GM06990 (cell line): ENCODE data around the gene TNFRSF6B.

ENCODE experiments used
- DNase-seq: peaks from one replicate; pipeline ENCODE4 v3.0.0-alpha.2; 2011; ENCODE audit not compliant: insufficient read length; ENCODE audit errors: extremely low read depth
- H3K27me3 ChIP-seq: replicated peaks from 2 replicates; pipeline ENCODE4 v1.6.0; 2011; ENCODE audit warnings: low read length; ENCODE audit not compliant: control insufficient read depth, insufficient read depth
- H3K36me3 ChIP-seq: 2 replicates; pipeline ENCODE4 v1.5.1; 2011; ENCODE audit warnings: low read length; ENCODE audit not compliant: control insufficient read depth, insufficient read depth
- H3K4me3 ChIP-seq: replicated peaks from 2 replicates; pipeline ENCODE4 v1.5.1; 2011; ENCODE audit warnings: low read depth, mild to moderate bottlenecking, control low read depth, low read length
- TF ChIP-seq, protein P1 (sequence below): IDR thresholded peaks from 2 replicates; pipeline ENCODE4 v1.5.1; 2011; ENCODE audit warnings: low read length, control low read depth, mild to moderate bottlenecking, inconsistent platforms; ENCODE audit not compliant: insufficient read depth, poor library complexity, severe bottlenecking

TNFRSF6B gene

DNA sequence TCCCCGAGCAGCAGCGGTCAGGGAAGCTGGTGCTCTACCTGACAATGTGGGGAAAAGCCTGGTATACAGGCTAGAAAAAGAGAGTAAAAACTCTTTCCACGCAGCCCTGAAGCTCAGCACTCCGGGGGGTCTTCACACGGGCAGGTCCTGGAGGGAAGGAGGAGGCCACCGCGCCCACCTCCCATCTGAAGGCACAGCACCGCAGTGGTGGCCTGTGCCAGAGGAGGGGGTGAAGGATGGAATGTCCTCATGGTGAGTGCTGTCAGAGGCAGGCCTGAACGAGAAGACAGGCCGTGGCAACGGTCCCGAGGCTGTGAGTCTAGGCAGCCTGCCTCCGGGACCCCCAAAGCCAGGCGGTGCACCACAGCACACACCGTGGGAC is 49.0 kb downstream of the TNFRSF6B start:
- DNase-seq: no peak
- TF ChIP-seq, protein P1, sequence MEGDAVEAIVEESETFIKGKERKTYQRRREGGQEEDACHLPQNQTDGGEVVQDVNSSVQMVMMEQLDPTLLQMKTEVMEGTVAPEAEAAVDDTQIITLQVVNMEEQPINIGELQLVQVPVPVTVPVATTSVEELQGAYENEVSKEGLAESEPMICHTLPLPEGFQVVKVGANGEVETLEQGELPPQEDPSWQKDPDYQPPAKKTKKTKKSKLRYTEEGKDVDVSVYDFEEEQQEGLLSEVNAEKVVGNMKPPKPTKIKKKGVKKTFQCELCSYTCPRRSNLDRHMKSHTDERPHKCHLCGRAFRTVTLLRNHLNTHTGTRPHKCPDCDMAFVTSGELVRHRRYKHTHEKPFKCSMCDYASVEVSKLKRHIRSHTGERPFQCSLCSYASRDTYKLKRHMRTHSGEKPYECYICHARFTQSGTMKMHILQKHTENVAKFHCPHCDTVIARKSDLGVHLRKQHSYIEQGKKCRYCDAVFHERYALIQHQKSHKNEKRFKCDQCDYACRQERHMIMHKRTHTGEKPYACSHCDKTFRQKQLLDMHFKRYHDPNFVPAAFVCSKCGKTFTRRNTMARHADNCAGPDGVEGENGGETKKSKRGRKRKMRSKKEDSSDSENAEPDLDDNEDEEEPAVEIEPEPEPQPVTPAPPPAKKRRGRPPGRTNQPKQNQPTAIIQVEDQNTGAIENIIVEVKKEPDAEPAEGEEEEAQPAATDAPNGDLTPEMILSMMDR: no peak
- Histone ChIP-seq H3K4me3 (no peak overlapping the region), H3K27me3 (no peaks in the 10 kb centered on the region), H3K36me3 (peaks cover 3% of the 10 kb centered on the region)

DNA sequence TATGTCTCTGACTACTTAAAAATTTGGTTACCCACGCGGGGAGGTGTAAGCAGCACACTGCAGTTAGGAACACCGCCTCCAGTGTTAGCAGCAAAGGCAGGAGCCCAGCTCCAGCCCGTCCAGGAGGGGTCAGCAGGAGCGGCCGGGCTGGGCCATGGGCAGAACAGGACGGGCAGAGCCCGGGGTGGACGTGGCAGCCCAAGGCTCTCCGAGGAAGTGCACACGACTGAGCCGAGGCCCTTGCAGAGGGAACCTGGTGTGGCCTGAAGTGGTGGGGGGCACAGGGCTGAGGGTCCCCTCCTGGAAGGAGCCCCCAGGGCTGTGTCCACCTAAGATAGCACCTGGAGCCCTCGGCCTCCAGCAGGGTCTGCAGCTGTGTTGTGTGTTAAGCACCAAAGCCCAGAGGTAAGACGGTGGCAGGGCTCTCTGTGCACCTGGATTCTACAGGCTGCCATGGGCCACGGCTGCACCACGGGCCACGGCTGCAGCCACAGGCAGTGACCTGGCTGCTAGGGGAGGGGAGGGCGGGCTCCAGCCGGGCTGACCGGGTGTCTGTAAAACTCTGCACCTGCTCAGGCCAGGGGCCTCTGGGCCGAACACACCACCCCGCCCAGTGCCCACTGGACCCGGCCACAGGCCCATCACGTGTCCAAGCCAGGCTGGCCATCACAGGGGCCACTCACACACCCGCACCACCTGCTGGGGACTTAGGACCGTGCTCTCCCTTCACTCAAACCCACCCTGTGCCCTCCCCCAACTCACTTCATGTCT is 49.7 kb downstream of the TNFRSF6B start:
- TF ChIP-seq, protein P1: no peak
- H3K27me3 ChIP-seq: no peaks in the 10 kb centered on the region
- peaks cover 3% of the 10 kb centered on the region for H3K36me3 ChIP-seq
- H3K4me3 ChIP-seq: no peak overlapping the region
- no peak for DNase-seq

DNA sequence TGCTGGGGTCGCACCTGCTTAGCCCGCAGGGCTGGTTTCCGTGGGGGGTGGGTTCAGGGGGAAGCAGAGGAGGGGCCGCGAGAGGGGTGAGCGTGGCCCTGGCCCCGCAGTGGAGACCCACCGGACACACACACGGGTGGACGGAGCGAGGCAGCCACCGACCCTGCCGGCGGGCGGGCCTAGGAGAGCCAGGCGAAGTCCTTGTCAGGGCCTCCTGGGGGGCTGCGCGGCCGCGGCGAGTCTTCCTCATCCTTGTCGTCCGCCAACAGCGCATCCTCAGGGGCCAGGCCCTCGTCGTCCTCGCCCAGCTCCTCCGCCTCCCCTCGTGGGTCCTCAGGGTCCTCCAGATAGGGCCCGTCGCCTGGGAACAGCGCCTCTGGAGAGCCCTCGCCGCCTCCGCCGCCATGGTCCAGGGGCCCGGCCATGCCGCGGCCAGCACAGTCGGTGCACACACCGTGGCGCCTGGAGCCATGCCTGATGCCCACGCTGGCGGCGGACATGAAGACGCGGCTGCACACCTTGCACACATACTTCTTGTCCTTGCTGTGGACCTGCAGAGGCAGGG is 50.4 kb downstream of the TNFRSF6B start:
- no peak for DNase-seq
- H3K27me3 ChIP-seq: no peaks in the 10 kb centered on the region

DNA sequence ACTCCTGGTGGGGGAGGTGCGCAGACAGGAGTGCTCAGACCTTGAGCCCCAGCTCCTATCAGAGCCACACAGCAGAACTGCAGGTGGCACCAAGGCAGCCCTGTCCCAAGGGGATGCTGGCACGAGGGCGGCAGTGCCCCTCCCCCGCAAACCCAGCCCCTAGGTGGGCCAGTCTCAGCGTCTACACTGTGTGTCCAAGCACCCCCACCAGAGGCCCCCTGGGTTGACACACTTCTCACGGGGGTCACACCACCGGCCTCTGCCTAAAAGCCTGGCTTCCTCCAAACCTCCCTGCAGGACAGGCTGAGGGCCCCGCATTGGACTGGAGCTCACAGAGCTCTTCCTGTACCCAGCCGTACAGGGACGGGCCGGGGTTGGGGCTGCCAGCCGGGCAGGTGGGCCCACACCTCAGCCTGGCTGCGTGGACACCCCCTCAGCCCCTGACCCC is 51.2 kb downstream of the TNFRSF6B start:
- no peak overlapping the region for H3K4me3 ChIP-seq
- TF ChIP-seq, protein P1: no peak
- no peak for DNase-seq
- H3K36me3 ChIP-seq: peaks cover under 1% of the 10 kb centered on the region
- H3K27me3 ChIP-seq: no peaks in the 10 kb centered on the region

More for the DNA sequence above, 50.4 kb downstream of the TNFRSF6B start:
- TF ChIP-seq, protein P1: no peak
- Histone ChIP-seq H3K36me3 (peaks cover 3% of the 10 kb centered on the region), H3K4me3 (no peak overlapping the region)
